H9 (cell line): Measurements from ENCODE around the gene CDKAL1. TPM values are rescaled to one million over a fixed set of nuclear protein-coding genes. Genes with fewer than 3 reads are reported as not detected.

Experiments
- DNase-seq: peaks from one replicate; pipeline ENCODE4 v3.0.0-alpha.2; 2017
- H2AFZ ChIP-seq: one replicate; pipeline ENCODE4 v1.6.1; 2013; ENCODE audit warnings: mild to moderate bottlenecking, low read length, control low read depth, moderate library complexity
- H2AK5ac ChIP-seq: 2 replicates; pipeline ENCODE4 v1.6.1; 2013; ENCODE audit warnings: low read length, control low read depth, mixed read lengths; ENCODE audit not compliant: insufficient read length
- H2BK120ac ChIP-seq: one replicate; pipeline ENCODE4 v1.6.1; 2013; ENCODE audit warnings: low read depth, mild to moderate bottlenecking, low read length, control low read depth, inconsistent platforms; ENCODE audit not compliant: poor library complexity, severe bottlenecking
- H2BK12ac ChIP-seq: 2 replicates; pipeline ENCODE4 v1.6.1; 2013; ENCODE audit warnings: low read length, control low read depth, mixed read lengths, low read depth; ENCODE audit not compliant: insufficient read length
- H2BK15ac ChIP-seq: 2 replicates; pipeline ENCODE4 v1.6.1; 2013; ENCODE audit warnings: low read depth, low read length, control low read depth
- H2BK20ac ChIP-seq: one replicate; pipeline ENCODE4 v1.6.1; 2013; ENCODE audit warnings: low read depth, mild to moderate bottlenecking, low read length, control low read depth, inconsistent platforms; ENCODE audit not compliant: poor library complexity, severe bottlenecking
- H2BK5ac ChIP-seq: 2 replicates; pipeline ENCODE4 v1.6.1; 2013; ENCODE audit warnings: low read length, control low read depth, mixed read lengths; ENCODE audit not compliant: insufficient read length
- H3K14ac ChIP-seq: 2 replicates; pipeline ENCODE4 v1.6.1; 2013; ENCODE audit warnings: low read length, control low read depth; ENCODE audit not compliant: insufficient read depth
- H3K18ac ChIP-seq: 2 replicates; pipeline ENCODE4 v1.6.1; 2013; ENCODE audit warnings: low read depth, mild to moderate bottlenecking, mixed read lengths, low read length, control low read depth; ENCODE audit not compliant: insufficient read length
- H3K23ac ChIP-seq: 2 replicates; pipeline ENCODE4 v1.6.1; 2013; ENCODE audit warnings: low read length, control low read depth, mixed read lengths, low read depth; ENCODE audit not compliant: insufficient read length
- H3K23me2 ChIP-seq: 2 replicates; pipeline ENCODE4 v1.6.1; 2013; ENCODE audit warnings: low read depth, mild to moderate bottlenecking, mixed read lengths, low read length, control low read depth; ENCODE audit not compliant: insufficient read length, poor library complexity, severe bottlenecking
- H3K27ac ChIP-seq: 2 replicates; pipeline ENCODE4 v1.5.1; 2013; ENCODE audit warnings: low read length, control low read depth, mixed read lengths, low read depth; ENCODE audit not compliant: insufficient read length
- H3K27me3 ChIP-seq: 2 replicates; pipeline ENCODE4 v1.6.1; 2013; ENCODE audit warnings: low read length, control low read depth, inconsistent platforms; ENCODE audit not compliant: insufficient read depth
- H3K4ac ChIP-seq: 2 replicates; pipeline ENCODE4 v1.6.1; 2013; ENCODE audit warnings: low read depth, mild to moderate bottlenecking, control low read depth, inconsistent platforms, low read length, moderate library complexity
- H3K4me1 ChIP-seq: 2 replicates; pipeline ENCODE4 v1.6.1; 2013; ENCODE audit warnings: low read length, control low read depth, inconsistent platforms; ENCODE audit not compliant: insufficient read depth
- H3K4me2 ChIP-seq: 2 replicates; pipeline ENCODE4 v1.6.1; 2013; ENCODE audit warnings: low read length, control low read depth, mixed read lengths; ENCODE audit not compliant: insufficient read length, insufficient read depth
- H3K56ac ChIP-seq: 2 replicates; pipeline ENCODE4 v1.6.1; 2013; ENCODE audit warnings: low read depth, mild to moderate bottlenecking, mixed read lengths, low read length, control low read depth; ENCODE audit not compliant: insufficient read length
- H3K79me1 ChIP-seq: 2 replicates; pipeline ENCODE4 v1.6.1; 2013; ENCODE audit warnings: low read depth, mild to moderate bottlenecking, moderate library complexity, low read length, control low read depth, inconsistent platforms; ENCODE audit not compliant: insufficient read depth, poor library complexity, severe bottlenecking
- H3K79me2 ChIP-seq: 2 replicates; pipeline ENCODE4 v1.6.1; 2013; ENCODE audit warnings: low read length, control low read depth, inconsistent platforms; ENCODE audit not compliant: insufficient read depth
- H3K9ac ChIP-seq: 2 replicates; pipeline ENCODE4 v1.6.1; 2013; ENCODE audit warnings: low read length, control low read depth, mixed read lengths; ENCODE audit not compliant: insufficient read length; ENCODE audit errors: extremely low read depth
- H3K9me3 ChIP-seq: one replicate; pipeline ENCODE4 v1.6.1; 2013; ENCODE audit warnings: low read depth, low read length, inconsistent platforms; ENCODE audit not compliant: control insufficient read depth
- H3T11ph ChIP-seq: one replicate; pipeline ENCODE4 v1.6.1; 2013; ENCODE audit warnings: mild to moderate bottlenecking, low read length, control low read depth, inconsistent platforms
- H4K20me1 ChIP-seq: one replicate; pipeline ENCODE4 v1.6.1; 2013; ENCODE audit not compliant: control insufficient read depth, insufficient read length, insufficient read depth
- H4K5ac ChIP-seq: 2 replicates; pipeline ENCODE4 v1.6.1; 2013; ENCODE audit warnings: low read depth, mild to moderate bottlenecking, mixed read lengths, low read length, control low read depth; ENCODE audit not compliant: insufficient read length
- H4K8ac ChIP-seq: replicated peaks from 2 replicates; pipeline ENCODE4 v1.6.1; 2013; ENCODE audit warnings: low read length, control low read depth, mixed read lengths, low read depth; ENCODE audit not compliant: insufficient read length
- H4K91ac ChIP-seq: 2 replicates; pipeline ENCODE4 v1.6.1; 2013; ENCODE audit warnings: low read depth, mild to moderate bottlenecking, moderate library complexity, mixed read lengths, low read length, control low read depth; ENCODE audit not compliant: insufficient read length
- H3K27ac Mint-ChIP-seq, 3 experiments: 2 replicates in 2 of 3; 3 replicates in 1 of 3; pipeline ENCODE4 v1.8.0; 2020 to 2021; ENCODE audit warnings: mixed read lengths in 3 of 3, mild to moderate bottlenecking in 1 of 3, moderate library complexity in 1 of 3
- H3K27me3 Mint-ChIP-seq: 2 replicates; pipeline ENCODE4 v1.8.0; 2021; ENCODE audit warnings: low read depth, mild to moderate bottlenecking, moderate library complexity, mixed read lengths
- H3K36me3 Mint-ChIP-seq, 3 experiments: 2 replicates in 2 of 3; 3 replicates in 1 of 3; pipeline ENCODE4 v1.8.0; 2020 to 2021; ENCODE audit warnings: low read depth in 3 of 3, mixed read lengths in 3 of 3; ENCODE audit not compliant: insufficient read depth in 1 of 3
- H3K4me1 Mint-ChIP-seq, 2 experiments: 2 replicates each; pipeline ENCODE4 v1.8.0; 2020; ENCODE audit warnings: mixed read lengths in 2 of 2
- H3K4me3 Mint-ChIP-seq, 2 experiments: 2 replicates in 1 of 2; 3 replicates in 1 of 2; pipeline ENCODE4 v1.8.0; 2020 to 2021; ENCODE audit warnings: mild to moderate bottlenecking in 2 of 2, mixed read lengths in 2 of 2, moderate library complexity in 1 of 2
- H3K9me3 Mint-ChIP-seq, 2 experiments: 2 replicates in 1 of 2; 3 replicates in 1 of 2; pipeline ENCODE4 v1.8.0; 2020; ENCODE audit warnings: mild to moderate bottlenecking in 2 of 2, mixed read lengths in 2 of 2, moderate library complexity in 1 of 2
- CTCF ChIP-seq: fragments of 200-600 bp; sonication (generic); conservative IDR thresholded peaks from 3 replicates; pipeline ENCODE4 v1.8.0; 2021; ENCODE audit warnings: antibody characterized with exemption, mild to moderate bottlenecking
- WGBS: extraction: QIAGEN DNeasy Blood & Tissue Kit; methylation state at CpG from one replicate; pipeline ENCODE4 v1.1.7; 2013; ENCODE audit warnings: missing lambda C conversion rate, low lambda C conversion rate, mixed read lengths; ENCODE audit not compliant: insufficient read length; ENCODE audit errors: extremely low coverage; 5-methylcytosine and 5-hydroxymethylcytosine counted together
- total RNA-seq: library from RNA; stranded (reverse); gene quantifications from 2 replicates; pipeline ENCODE4 v1.2.1, GENCODE V29; 2021

Gene CDKAL1
- total RNA-seq, 1 experiment from 2014 or later: 23.0 TPM

- Histone ChIP-seq H4K91ac (no peak overlapping the region), H3K27me3 (no peaks in the 10 kb centered on the region), H2AK5ac (no peak overlapping the region), H3K79me2 (no peaks in the 10 kb centered on the region), H4K20me1 (no peaks in the 10 kb centered on the region), H3K9me3 (no peaks in the 10 kb centered on the region), H3K56ac (no peak overlapping the region), H2BK5ac (no peak overlapping the region), H4K8ac (no peak overlapping the region), H3K9ac (no peak overlapping the region), H2AFZ (no peak overlapping the region), H2BK15ac (no peak overlapping the region), H3K4me1 (no peaks in the 10 kb centered on the region), H3K14ac (no peak overlapping the region), H2BK120ac (no peak overlapping the region), H3K27ac (no peak overlapping the region), H3K79me1 (no peaks in the 10 kb centered on the region), H2BK12ac (no peak overlapping the region), H3K4me2 (no peak overlapping the region), H3K18ac (no peak overlapping the region), H3K23me2 (no peaks in the 10 kb centered on the region), H3K23ac (no peak overlapping the region), H3T11ph (no peak overlapping the region), H2BK20ac (no peak overlapping the region), H4K5ac (no peak overlapping the region), H3K4ac (no peak overlapping the region)
- WGBS: no CpG with 5 or more reads among the region's 2 CpGs
- DNase-seq: no peak
- Mint-ChIP-seq H3K4me1 (peaks cover 12 to 30% of the 10 kb centered on the region in 2 experiments), H3K9me3 (no peaks in the 10 kb centered on the region), H3K36me3 (no peaks in the 10 kb centered on the region), H3K4me3 (no peak overlapping the region), H3K27ac (no peak overlapping the region), H3K27me3 (no peaks in the 10 kb centered on the region)
- no peak for TF ChIP-seq CTCF
These were observed 176.1 kb downstream of the CDKAL1 start for GRCh38 chr6:20710341-20710740.
